Measurements from ENCODE around the gene KDM3B. TPM values are rescaled to one million over a fixed set of nuclear protein-coding genes. Genes with fewer than 3 reads are reported as not detected.

Gene KDM3B
- total RNA-seq, 1 donor from 2014 or later, result 96.1 TPM

DNA sequence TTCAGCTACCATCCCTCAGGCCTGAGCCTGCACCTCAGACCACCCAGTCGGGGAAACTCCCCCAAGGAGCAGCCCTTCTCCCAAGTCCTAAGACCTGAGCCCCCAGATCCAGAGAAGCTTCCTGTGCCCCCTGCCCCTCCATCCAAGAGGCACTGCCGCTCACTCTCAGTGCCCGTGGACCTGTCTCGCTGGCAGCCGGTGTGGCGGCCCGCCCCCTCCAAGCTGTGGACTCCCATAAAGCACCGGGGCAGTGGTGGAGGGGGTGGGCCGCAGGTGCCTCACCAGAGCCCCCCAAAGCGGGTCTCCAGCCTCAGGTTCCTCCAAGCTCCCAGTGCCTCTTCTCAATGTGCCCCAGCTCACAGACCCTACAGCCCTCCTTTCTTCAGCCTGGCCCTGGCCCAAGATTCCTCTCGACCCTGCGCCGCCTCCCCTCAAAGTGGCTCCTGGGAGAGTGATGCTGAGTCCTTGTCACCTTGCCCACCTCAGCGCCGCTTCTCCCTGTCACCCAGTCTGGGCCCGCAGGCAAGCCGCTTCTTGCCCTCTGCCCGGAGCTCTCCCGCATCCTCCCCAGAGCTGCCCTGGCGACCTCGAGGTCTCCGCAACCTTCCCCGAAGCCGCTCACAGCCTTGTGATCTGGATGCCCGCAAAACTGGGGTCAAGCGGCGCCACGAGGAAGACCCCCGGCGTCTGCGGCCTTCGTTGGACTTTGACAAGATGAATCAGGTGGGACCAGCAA lies 7.4 kb upstream of the KDM3B start:
- Mint-ChIP-seq H3K27ac (no peak overlapping the region), H3K4me1 (peaks cover 14% of the 10 kb centered on the region), H3K27me3 (ENCODE audit: low read depth) (no peaks in the 10 kb centered on the region), H3K4me3 (no peak overlapping the region), H3K9me3 (no peaks in the 10 kb centered on the region), H3K36me3 (peaks cover 50% of the 10 kb centered on the region)
- DNase-seq (ENCODE audit: low spot score in 2 of 2, unreplicated experiment in 2 of 2), result no peak
- TF ChIP-seq, protein P1, sequence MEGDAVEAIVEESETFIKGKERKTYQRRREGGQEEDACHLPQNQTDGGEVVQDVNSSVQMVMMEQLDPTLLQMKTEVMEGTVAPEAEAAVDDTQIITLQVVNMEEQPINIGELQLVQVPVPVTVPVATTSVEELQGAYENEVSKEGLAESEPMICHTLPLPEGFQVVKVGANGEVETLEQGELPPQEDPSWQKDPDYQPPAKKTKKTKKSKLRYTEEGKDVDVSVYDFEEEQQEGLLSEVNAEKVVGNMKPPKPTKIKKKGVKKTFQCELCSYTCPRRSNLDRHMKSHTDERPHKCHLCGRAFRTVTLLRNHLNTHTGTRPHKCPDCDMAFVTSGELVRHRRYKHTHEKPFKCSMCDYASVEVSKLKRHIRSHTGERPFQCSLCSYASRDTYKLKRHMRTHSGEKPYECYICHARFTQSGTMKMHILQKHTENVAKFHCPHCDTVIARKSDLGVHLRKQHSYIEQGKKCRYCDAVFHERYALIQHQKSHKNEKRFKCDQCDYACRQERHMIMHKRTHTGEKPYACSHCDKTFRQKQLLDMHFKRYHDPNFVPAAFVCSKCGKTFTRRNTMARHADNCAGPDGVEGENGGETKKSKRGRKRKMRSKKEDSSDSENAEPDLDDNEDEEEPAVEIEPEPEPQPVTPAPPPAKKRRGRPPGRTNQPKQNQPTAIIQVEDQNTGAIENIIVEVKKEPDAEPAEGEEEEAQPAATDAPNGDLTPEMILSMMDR (IDR thresholded peaks at IDR 0.05; ENCODE audit: unreplicated experiment), result no peak

DNA sequence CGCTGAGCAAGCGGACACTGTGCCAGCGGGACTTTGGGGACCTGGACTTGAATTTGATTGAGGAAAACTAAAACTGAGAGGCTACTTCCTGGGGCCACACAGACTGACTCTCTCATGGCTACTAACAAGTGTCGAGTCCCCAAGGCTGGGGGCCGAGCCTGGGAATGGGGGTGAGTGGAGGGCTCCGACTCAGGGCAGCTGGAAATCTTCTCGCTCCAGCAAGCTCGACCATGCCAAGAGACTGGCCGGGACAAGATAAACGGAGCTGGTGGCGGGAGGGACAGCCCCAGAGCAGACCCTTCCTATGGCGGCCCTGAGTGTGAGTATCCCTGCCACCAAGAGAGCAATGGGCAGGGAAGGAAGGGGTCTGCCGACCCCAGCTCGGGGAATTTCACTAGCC lies 5.6 kb upstream of the KDM3B start:
- Mint-ChIP-seq H3K36me3 (peaks cover 55% of the 10 kb centered on the region), H3K4me3 (no peak overlapping the region)

DNA sequence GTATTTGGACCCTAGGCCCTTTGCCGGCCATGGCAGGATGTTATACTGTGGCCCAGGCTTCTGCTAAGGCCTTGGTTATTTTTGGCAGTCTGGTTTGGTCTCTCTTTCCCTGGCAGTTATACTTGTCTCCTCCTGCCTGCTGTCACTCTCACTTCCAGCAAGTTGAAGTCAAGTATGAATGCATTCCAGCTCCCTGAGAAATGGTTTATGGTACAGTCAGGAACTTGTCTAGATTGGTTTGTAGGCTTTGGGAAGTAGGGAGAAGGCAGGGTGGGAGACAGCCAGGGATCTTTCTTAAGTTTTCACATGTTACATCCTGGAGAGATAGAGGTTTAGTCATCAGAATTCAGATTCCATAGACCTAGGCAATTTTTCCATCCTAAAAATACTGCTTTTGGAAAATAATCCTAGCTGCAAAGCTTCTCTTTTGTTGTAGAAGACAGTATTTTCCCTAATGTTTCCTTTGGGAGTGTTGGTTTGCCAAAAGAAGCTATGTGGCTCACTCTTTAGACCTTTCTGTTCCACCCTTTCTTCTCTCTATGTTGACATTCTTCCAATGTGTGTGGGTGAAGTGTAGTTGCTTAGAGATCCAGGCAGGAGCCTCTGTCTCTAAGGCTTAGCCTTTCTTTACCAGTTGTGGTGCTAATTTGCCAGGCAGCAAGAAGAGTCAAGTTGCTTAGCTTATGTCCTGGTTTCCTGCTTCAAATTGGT lies 2.5 kb upstream of the KDM3B start:
- DNase-seq (ENCODE audit: low spot score in 2 of 2, unreplicated experiment in 2 of 2), result no peak
- peaks cover 43% of the 10 kb centered on the region for H3K36me3 Mint-ChIP-seq
- peaks cover 15% of the 10 kb centered on the region for H3K9me3 Mint-ChIP-seq
- TF ChIP-seq, protein P1 (IDR thresholded peaks at IDR 0.05; ENCODE audit: unreplicated experiment), result no peak
- H3K4me1 Mint-ChIP-seq, result peaks cover 15% of the 10 kb centered on the region
- no peaks in the 10 kb centered on the region for H3K27me3 Mint-ChIP-seq (ENCODE audit: low read depth)
- no peak overlapping the region for H3K27ac Mint-ChIP-seq
- H3K4me3 Mint-ChIP-seq, result no peak overlapping the region

More for the DNA sequence above, 5.6 kb upstream of the KDM3B start:
- peaks cover 11% of the 10 kb centered on the region for H3K9me3 Mint-ChIP-seq
- TF ChIP-seq, protein P1 (IDR thresholded peaks at IDR 0.05; ENCODE audit: unreplicated experiment), result no peak
- no peaks in the 10 kb centered on the region for H3K4me1 Mint-ChIP-seq
- H3K27me3 Mint-ChIP-seq (ENCODE audit: low read depth), result no peaks in the 10 kb centered on the region
- DNase-seq (ENCODE audit: low spot score in 2 of 2, unreplicated experiment in 2 of 2), result no peak
- no peak overlapping the region for H3K27ac Mint-ChIP-seq

DNA sequence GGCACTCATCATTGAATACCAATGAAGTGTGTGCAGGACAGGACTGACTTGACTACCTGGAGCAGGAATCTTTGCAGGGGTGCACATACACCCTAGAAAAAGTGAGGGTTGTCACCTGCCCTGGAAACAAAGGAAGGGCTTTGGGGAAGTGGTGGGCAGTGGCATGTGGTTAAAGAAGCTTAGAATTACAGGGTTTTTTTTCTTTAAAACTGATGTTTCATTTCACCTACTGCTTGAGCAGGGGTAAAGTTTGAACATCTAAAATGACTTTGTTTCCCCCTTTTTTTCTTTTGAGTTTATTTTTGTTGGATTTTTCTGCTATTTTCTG lies 2.0 kb upstream of the KDM3B start:
- Mint-ChIP-seq H3K9me3 (peaks cover 15% of the 10 kb centered on the region), H3K4me1 (peaks cover 20% of the 10 kb centered on the region), H3K27ac (no peak overlapping the region), H3K36me3 (peaks cover 39% of the 10 kb centered on the region), H3K27me3 (ENCODE audit: low read depth) (no peaks in the 10 kb centered on the region), H3K4me3 (no peak overlapping the region)
- TF ChIP-seq, protein P1 (IDR thresholded peaks at IDR 0.05; ENCODE audit: unreplicated experiment), result no peak
- no peak for DNase-seq (ENCODE audit: low spot score in 2 of 2, unreplicated experiment in 2 of 2)

DNA sequence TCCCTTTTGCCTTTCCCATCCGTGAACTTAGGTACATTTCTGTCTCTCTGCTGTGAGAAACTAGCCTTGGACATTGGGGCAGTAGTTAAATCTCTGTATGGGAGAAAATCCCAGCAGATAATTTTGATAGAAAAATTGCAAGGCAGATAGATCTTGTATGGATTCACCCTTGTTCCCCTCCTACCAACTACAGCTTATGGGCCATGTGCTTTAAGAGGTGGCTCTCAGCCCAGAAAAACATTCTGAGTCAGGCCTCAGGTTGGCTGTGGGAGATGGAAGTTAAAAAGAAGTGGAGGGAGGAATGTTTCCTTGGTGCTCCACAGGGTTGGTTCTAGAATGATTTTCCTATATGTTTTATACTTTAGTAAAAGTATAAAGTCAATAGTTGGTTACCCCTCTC lies 1.4 kb upstream of the KDM3B start:
- TF ChIP-seq, protein P1 (IDR thresholded peaks at IDR 0.05; ENCODE audit: unreplicated experiment), result no peak
- Mint-ChIP-seq H3K4me1 (peaks cover 25% of the 10 kb centered on the region), H3K27me3 (ENCODE audit: low read depth) (no peaks in the 10 kb centered on the region), H3K4me3 (peak overlapping the region; percentile 68), H3K9me3 (peaks cover 15% of the 10 kb centered on the region), H3K36me3 (peaks cover 34% of the 10 kb centered on the region), H3K27ac (no peak overlapping the region)
- no peak for DNase-seq (ENCODE audit: low spot score in 2 of 2, unreplicated experiment in 2 of 2)
